GM15510 (cell line): ENCODE results near the gene TXNRD2.

Experiments used
- POLR2A ChIP-seq: IDR thresholded peaks from 3 replicates; pipeline ENCODE4 v1.6.1; 2011; ENCODE audit warnings: borderline replicate concordance; ENCODE audit not compliant: insufficient read length; ENCODE audit errors: extremely low read depth

TXNRD2 gene

DNA sequence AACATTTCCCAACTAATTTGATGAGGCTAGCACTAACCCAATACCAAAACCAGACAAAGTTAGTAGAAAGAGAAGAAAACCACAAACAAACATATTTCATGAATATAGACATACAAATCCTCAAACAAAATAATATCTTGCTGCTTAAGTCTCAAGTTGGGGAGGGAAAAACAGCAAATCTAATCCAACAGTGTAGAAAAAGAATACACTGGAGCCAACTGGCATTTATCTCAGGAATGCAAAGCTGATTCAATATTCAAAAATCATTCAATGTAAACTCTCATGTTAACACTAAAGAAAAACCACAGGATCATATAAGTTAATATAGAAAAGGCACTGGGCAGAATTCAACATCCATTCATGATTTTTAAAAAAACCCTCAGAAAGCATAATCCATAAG, 105.1 kb downstream of the TXNRD2 start:
- no peak for TF ChIP-seq POLR2A

DNA sequence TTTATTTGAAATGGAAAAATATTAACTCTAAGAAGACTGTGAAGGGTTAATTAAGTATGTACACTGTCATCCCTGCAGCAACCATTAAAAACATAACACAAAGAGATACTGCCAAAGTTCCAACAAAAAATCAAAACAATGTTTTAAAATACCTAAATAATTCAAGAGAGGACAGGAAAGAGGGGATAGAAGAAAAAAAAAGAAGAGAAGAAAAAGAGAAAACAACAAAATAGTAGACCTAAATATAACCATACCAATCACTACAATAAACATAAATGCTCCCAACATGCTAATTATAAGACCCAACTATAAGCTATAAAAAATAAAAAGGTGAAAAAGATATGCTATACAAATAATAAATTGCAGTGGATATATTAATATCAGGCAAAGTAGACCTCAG, 107.0 kb downstream of the TXNRD2 start:
- TF ChIP-seq POLR2A = no peak

DNA sequence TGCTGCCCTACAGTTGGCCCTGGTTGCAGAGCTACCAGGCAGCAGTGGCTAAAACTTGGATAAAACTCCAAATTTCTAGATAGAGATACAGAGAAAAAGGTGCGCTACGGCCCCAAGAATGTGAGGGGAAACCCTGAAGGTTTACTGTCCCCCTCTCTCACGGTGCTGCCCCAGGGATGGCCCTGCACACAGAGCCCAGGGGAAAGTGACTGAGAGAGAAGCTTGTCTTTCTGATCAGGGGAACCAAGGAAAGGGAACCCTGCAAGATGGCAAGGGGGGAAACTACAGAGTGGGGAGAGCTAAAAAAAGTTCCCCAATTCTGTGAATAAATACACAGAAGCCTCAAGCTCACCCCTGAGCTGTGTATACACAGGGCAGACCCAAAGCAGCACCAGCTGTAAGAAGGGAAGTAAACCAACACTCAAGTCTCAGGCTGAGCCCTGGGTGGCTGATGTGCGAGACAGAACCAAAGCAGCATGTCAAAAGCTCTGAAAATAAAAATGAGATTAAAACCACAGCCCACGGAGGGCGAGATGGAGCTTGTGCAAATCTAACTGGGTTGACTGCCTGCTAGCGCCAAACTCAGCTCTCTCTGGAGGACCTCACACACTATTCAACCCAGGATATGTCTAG, 109.0 kb downstream of the TXNRD2 start:
- no peak for TF ChIP-seq POLR2A

DNA sequence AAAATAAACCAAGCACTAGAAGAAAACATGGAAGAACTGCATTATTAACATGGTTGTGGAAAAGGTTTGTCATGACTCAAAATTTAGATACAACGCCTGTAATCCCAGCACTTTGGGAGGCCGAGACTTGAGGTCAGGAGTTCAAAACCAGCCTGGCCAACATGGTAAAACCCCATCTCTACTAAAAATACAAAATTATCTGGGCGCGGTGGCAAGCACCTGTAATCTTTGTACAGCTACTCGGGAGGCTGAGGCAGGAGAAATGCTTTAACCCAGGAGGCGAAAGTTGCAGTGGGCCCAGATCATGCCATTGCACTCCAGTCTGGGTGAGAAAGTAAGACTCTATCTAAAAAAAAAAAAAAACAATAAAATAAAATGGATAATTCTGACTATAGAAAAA, 110.6 kb downstream of the TXNRD2 start:
- TF ChIP-seq POLR2A = no peak

DNA sequence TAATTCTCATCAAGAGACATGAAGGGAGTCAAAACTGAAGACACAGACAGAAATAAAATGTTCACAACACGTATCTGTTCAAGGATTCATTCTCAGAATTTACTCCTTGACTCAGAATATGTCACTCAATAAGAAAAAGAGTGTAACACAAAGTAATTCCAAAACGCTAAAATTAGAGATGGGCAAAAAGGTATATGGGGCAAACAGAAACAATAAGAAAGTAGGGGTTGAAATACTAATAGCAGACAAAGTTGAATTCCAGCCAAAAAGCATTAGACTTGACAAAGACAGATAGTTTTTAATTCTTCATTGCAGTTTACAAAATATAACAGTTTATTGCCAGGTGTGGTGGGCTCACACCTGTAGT, 113.6 kb downstream of the TXNRD2 start:
- TF ChIP-seq POLR2A = no peak

DNA sequence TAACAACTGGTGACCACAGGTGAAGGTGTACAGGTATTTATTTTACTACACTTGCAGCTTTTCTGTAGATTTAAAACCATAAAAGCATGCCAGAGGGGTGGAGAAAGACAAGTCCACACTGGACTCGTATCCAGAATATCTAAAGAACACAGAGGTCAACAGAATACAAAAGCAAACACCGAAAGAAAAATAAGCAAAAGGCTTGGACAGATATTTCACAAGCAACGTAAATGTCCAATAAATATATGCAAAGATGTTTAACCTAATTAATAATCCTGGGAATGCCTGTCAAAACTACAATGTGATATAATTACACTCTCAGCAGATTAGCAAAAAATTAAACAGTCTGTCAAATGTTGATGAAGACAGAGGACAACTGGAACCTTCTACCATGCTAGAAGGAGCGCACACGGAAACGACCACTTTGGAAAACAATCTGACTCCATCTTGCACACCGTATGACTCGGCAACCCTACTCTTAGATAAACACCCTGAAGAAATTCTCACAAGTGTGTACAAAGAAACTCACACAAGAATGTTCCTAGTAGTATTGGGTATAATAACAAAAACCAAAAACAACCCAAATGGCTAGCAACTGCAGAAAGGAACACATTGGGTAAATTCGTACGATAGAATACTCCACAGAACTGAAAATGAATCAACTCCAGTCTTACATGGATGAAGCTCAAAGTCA, 114.1 kb downstream of the TXNRD2 start:
- TF ChIP-seq POLR2A = no peak

DNA sequence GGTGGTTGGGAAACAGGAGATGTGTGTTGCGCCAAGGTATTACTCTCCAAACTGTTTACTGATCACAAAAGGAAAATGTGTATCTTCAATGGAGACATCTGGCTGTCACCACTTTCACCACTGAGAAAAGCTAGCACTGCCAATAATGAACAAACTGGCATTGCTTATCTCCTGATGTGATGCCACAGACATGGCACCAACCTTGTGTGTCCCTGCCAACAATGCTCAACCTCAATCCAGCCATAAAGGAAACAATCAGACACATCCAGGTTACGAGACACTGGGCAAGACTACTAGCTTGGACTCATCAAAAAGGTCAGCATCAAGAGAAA, 115.0 kb downstream of the TXNRD2 start:
- TF ChIP-seq POLR2A = no peak

DNA sequence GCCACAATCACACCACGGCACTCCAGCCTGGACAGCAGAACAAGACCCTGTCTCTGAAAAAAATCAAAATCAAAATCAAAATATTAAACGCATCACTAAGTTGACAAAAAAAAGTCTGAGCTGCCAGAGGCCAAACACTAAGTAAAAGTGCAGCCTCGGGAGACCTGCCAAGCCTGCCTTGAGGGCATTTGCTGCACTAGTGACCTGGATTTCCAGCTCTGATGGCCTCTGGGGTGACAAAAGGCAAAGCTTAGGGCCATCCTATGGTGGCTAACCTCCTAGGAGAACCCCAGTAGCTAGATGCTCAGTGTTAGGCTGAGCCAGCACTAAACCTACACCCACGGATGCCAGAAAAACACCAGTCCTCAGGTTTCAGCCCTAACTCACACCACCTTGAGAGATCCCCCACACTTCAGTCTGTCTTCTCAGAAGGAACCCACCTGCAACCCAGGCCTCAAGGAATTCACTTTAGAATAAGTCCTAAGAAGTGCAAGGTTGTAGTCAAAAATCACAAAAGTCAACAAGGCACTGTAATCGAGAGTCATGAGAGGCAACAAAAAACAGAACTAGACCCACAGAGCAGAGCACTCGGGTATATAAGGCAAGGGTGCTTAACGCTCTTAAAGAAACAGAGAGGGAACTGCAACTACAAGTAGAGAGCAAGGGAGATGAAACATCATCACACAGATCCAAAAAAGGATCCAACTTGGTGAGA, 115.6 kb downstream of the TXNRD2 start:
- TF ChIP-seq POLR2A = no peak
